Muscle layer of duodenum (tissue), 2 donors: ENCODE data around the gene UBAP2.

Experiments used
- H3K27ac ChIP-seq: one replicate; pipeline ENCODE4 v1.7.0; 2013; ENCODE audit warnings: mild to moderate bottlenecking, low read length
- H3K27me3 ChIP-seq: one replicate; pipeline ENCODE4 v1.7.0; 2013; ENCODE audit warnings: low read depth, mild to moderate bottlenecking, control low read depth, low read length
- H3K36me3 ChIP-seq, 2 donors: one replicate each; pipeline ENCODE4 v1.7.0; 2013; ENCODE audit warnings: low read length in 2 of 2, control low read depth in 1 of 2, mild to moderate bottlenecking in 1 of 2; ENCODE audit not compliant: insufficient read depth in 2 of 2, control insufficient read depth in 1 of 2
- H3K4me1 ChIP-seq, 2 donors: one replicate each; pipeline ENCODE4 v1.7.0; 2013; ENCODE audit warnings: low read length in 2 of 2, mild to moderate bottlenecking in 2 of 2, control low read depth in 1 of 2, moderate library complexity in 1 of 2; ENCODE audit not compliant: insufficient read depth in 2 of 2, control insufficient read depth in 1 of 2
- H3K4me3 ChIP-seq, 2 donors: one replicate each; pipeline ENCODE4 v1.7.0; 2013; ENCODE audit warnings: low read length in 2 of 2, low read depth in 1 of 2, mild to moderate bottlenecking in 1 of 2
- H3K9me3 ChIP-seq, 2 donors: one replicate each; pipeline ENCODE4 v1.7.0; 2013; ENCODE audit warnings: low read length in 2 of 2, control low read depth in 1 of 2, mild to moderate bottlenecking in 1 of 2; ENCODE audit not compliant: control insufficient read depth in 1 of 2
- donor health status: healthy.

UBAP2 gene

GRCh38 chr9:33959725-33960124 lies 89.0 kb downstream of the UBAP2 start:
- H3K27ac ChIP-seq: no peak overlapping the region
- no peaks in the 10 kb centered on the region for H3K9me3 ChIP-seq
- peaks cover 14 to 21% of the 10 kb centered on the region in 2 donors for H3K36me3 ChIP-seq
- no peaks in the 10 kb centered on the region for H3K4me1 ChIP-seq
- H3K4me3 ChIP-seq: no peak overlapping the region
- no peaks in the 10 kb centered on the region for H3K27me3 ChIP-seq

DNA sequence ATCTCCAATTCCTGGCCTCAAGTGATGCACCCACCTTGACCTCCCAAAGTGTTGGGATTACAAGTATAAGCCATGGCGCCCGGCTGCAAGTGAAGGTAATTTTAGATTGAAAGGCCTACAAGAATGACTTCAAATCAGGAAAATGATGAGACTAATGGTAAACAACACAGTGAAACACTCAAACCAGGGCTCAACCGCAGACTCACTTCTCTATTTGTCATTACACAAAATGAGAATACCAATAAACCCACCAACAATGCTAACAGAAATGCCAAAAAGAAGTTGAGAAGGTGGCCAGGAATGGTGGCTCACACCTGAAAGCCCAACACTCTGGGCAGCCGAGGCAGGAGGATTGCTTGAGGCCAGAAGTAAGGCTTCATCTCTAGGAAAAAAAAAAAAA lies 92.1 kb downstream of the UBAP2 start:
- no peaks in the 10 kb centered on the region for H3K27me3 ChIP-seq
- H3K27ac ChIP-seq: no peak overlapping the region
- H3K9me3 ChIP-seq: no peaks in the 10 kb centered on the region
- H3K36me3 ChIP-seq: peaks cover 24 to 27% of the 10 kb centered on the region in 2 donors
- no peaks in the 10 kb centered on the region for H3K4me1 ChIP-seq
- no peak overlapping the region for H3K4me3 ChIP-seq

GRCh38 chr9:33952066-33952465 lies 96.6 kb downstream of the UBAP2 start:
- Histone ChIP-seq H3K36me3 (peaks cover 12 to 36% of the 10 kb centered on the region in 2 donors), H3K27me3 (no peaks in the 10 kb centered on the region), H3K27ac (no peak overlapping the region), H3K9me3 (no peaks in the 10 kb centered on the region), H3K4me3 (no peak overlapping the region), H3K4me1 (peaks cover under 1 to 4% of the 10 kb centered on the region in 2 donors)

- H3K27me3 ChIP-seq: no peaks in the 10 kb centered on the region
- H3K9me3 ChIP-seq: no peaks in the 10 kb centered on the region
- H3K4me1 ChIP-seq: peaks cover 4 to 11% of the 10 kb centered on the region in 2 donors
- H3K36me3 ChIP-seq: peaks cover 8 to 31% of the 10 kb centered on the region in 2 donors
- H3K27ac ChIP-seq: no peak overlapping the region
- H3K4me3 ChIP-seq: no peak overlapping the region
These were observed 98.3 kb downstream of the UBAP2 start for GRCh38 chr9:33950371-33950770.

- Histone ChIP-seq H3K4me1 (peaks cover 4 to 14% of the 10 kb centered on the region in 2 donors), H3K4me3 (no peak overlapping the region), H3K9me3 (no peaks in the 10 kb centered on the region), H3K27ac (no peak overlapping the region), H3K27me3 (no peaks in the 10 kb centered on the region), H3K36me3 (peaks cover 14 to 40% of the 10 kb centered on the region in 2 donors)
These were observed 101.7 kb downstream of the UBAP2 start for GRCh38 chr9:33946779-33947535.

DNA sequence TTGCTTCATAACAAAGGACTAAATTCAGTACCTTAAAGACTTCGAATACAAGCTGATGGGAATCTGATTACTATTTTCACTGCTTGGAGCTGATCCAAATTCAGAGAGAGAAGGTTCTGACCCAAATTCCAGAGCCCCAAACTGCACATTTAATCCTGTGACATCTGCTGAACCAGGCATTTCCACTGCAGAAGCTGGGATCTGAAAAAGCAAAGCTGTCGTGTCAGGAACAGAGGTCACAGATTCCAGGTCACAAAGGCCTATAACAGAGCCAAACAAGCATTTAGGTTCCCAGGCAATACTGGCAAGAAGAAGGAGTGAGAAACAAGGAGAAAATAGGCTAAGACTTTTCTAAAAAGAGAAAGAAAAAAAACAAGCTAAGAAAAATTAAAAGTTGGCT lies 105.3 kb downstream of the UBAP2 start:
- H3K4me1 ChIP-seq: peaks cover 4 to 14% of the 10 kb centered on the region in 2 donors
- H3K27me3 ChIP-seq: no peaks in the 10 kb centered on the region
- peaks cover 22 to 35% of the 10 kb centered on the region in 2 donors for H3K36me3 ChIP-seq
- no peaks in the 10 kb centered on the region for H3K9me3 ChIP-seq
- no peak overlapping the region for H3K4me3 ChIP-seq
- no peak overlapping the region for H3K27ac ChIP-seq

- Histone ChIP-seq H3K9me3 (no peaks in the 10 kb centered on the region), H3K27ac (no peak overlapping the region), H3K27me3 (no peaks in the 10 kb centered on the region), H3K4me1 (peaks cover 4 to 14% of the 10 kb centered on the region in 2 donors), H3K4me3 (no peak overlapping the region), H3K36me3 (peaks cover 22 to 31% of the 10 kb centered on the region in 2 donors)
These were observed 106.1 kb downstream of the UBAP2 start for GRCh38 chr9:33942471-33943083.

DNA sequence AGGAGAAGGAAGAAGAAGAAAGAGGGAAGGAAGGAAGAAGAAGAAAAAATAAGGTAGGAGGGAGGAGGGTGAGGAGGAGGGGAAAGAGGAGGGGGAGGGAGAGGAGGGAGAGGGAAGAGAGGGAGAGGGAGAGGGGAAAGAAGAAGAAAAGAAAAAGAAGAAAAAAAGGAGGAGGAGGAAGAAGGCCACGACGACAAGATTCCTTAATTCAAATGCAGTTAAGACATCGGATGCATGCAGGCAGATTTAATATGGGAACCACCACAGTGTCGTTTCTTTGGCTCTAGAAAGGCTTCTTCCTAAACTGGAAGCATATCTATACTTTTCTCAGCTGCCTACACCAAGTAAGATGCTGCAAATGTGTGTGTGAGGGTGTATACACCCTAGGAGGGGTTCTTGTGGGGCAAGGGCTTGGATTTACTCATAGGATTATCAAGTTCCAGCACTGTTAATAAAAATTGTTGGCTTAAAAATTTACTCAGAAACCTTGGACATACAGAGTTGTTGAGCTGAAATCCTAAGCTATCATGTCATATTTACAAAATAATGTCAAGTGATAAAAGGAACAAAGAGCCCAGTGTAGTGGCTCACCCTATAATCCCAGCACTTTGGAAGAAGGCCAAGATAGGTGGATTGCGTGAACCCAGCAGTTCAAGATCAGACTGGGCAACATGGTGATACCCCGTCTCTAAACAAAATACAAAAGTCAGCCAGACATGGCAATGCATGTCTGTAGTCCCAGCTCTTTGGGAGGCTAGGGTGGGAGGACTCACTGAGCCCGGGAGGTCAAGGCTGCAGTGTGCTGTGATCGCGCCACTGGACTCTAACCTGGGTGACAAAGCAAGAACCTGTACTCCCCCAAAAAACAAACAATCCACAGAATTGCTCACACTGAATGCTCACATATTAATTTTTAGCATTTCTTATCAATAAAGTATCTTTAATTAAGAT lies 108.5 kb downstream of the UBAP2 start:
- Histone ChIP-seq H3K9me3 (no peaks in the 10 kb centered on the region), H3K4me3 (no peak overlapping the region), H3K27ac (no peak overlapping the region), H3K4me1 (peaks cover 0 to 3% of the 10 kb centered on the region in 2 donors), H3K27me3 (no peaks in the 10 kb centered on the region), H3K36me3 (peaks cover 21 to 23% of the 10 kb centered on the region in 2 donors)

DNA sequence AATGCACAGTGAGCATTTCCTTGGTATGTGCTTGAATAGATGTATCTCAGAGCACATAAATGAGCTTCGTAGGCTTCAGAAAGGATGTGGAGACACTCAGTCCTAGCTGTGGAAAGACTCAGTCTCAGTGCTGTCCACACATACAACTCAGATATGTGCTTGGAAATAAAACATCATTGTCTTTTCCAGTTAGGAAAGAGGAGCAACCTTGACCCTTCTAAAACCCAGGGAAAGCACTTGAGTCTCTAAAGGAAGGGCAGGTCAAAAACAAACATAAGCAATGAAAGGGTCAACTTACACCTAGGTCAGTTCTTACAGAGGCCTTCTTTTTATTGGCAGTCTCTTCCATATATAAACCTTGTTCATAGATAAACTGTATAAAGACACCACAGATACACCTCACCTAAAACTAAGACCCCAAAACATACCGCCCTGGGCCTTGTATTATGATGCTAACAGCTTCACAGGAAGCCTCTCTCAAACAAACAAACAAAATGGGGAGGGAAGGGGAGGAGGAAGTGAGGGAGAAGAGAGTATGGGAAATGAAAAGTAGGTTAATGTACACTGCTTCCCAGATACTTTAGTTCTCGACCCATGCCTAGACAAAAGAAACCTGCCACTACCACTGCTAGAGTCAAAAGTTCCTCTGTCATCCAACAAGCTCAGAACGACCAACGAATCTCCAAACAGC lies 114.4 kb downstream of the UBAP2 start:
- no peak overlapping the region for H3K27ac ChIP-seq
- no peaks in the 10 kb centered on the region for H3K27me3 ChIP-seq
- peaks cover 39 to 47% of the 10 kb centered on the region in 2 donors for H3K36me3 ChIP-seq
- no peaks in the 10 kb centered on the region for H3K9me3 ChIP-seq
- H3K4me1 ChIP-seq: no peaks in the 10 kb centered on the region
- no peak overlapping the region for H3K4me3 ChIP-seq

DNA sequence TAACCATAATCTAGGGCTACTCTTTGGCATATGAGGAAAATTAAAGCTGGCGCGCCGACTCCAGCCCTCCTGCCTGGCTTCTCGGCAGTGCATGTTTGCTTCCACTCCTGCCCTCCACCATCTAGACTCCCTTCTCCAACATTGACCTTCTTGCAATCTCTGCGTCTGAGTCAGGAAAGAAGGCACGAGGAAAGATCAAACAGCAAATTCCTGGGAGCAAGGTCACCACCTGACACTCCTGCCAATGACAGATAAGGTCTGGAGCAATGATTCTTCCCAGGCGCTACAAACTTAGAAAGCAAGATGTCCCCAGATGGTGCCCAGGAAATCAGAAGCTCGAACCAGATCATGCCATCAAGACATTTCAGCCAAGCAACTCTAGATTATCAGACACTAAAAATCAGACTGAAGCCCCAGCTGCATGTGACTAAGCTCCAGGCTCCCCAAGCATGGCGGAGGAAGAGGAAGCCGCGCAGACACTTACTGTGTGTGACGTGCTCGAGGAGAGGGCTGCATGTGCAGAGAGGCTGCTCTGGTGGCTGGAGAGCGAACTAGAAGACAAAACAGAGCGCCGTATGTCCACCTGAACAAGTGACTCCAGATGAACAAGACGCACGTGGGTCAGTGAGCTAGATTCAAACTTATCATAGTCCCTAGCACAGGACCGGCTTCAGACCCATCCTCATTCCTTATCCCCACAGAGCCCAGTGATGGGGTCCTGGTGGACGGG lies 116.4 kb downstream of the UBAP2 start:
- Histone ChIP-seq H3K27ac (no peak overlapping the region), H3K27me3 (no peaks in the 10 kb centered on the region), H3K4me3 (no peak overlapping the region), H3K36me3 (peaks cover 56 to 62% of the 10 kb centered on the region in 2 donors), H3K4me1 (no peaks in the 10 kb centered on the region), H3K9me3 (no peaks in the 10 kb centered on the region)
